Thyroid gland (tissue), 4 donors: ENCODE measurements around the gene SH3RF1. TPM values are rescaled to one million over a fixed set of nuclear protein-coding genes. Genes with fewer than 3 reads are reported as not detected.

ENCODE experiments used
- DNase-seq, 2 donors: peaks; one replicate each; pipeline ENCODE4 v3.0.0-alpha.2; 2019
- H3K27ac ChIP-seq, 3 donors: fragments of 200-600 bp; sonication (generic); 1 replicate in 2 of 3; 2 replicates in 1 of 3; pipeline ENCODE4 v1.5.1; 2016 to 2019; ENCODE audit warnings: mild to moderate bottlenecking in 1 of 3, moderate library complexity in 1 of 3
- H3K27me3 ChIP-seq: fragments of 200-600 bp; sonication (generic); one replicate; pipeline ENCODE4 v1.5.1; 2019
- H3K36me3 ChIP-seq, 2 donors: fragments of 200-600 bp; sonication (generic); one replicate each; pipeline ENCODE4 v1.5.1; 2016 to 2019
- H3K4me1 ChIP-seq, 2 donors: fragments of 200-600 bp; sonication (generic); one replicate each; pipeline ENCODE4 v1.5.1; 2017 to 2019
- H3K4me3 ChIP-seq, 3 donors: fragments of 200-600 bp; sonication (generic); replicated peaks in 1 of 3; 1 replicate in 2 of 3; 2 replicates in 1 of 3; pipeline ENCODE4 v1.5.1; 2016; ENCODE audit warnings: mild to moderate bottlenecking in 1 of 3
- H3K9me3 ChIP-seq: fragments of 200-600 bp; sonication (generic); one replicate; pipeline ENCODE4 v1.5.1; 2017
- POLR2A ChIP-seq, 2 donors: fragments of 450-650 bp; IDR thresholded peaks; one replicate each; pipeline ENCODE4 v1.6.1; 2017; ENCODE audit warnings: antibody characterized with exemption in 2 of 2, mild to moderate bottlenecking in 2 of 2, moderate library complexity in 1 of 2
- WGBS, 2 donors: methylation state at CpG; one replicate each; pipeline ENCODE4 v1.1.5; 2017; 5-methylcytosine and 5-hydroxymethylcytosine counted together
- intact Hi-C: fragments of 100-400 bp; cut with DNase I; formaldehyde crosslinking; loops from one replicate; pipeline ENCODE4 v1.15.1; 2023
- total RNA-seq, 4 donors: library from RNA; depleted of rRNA; stranded (reverse); fragments of >200 nt; gene quantifications; one replicate each; pipeline ENCODE4 v1.2.3, GENCODE V29; 2016
- TF ChIP-seq, protein P1 (sequence below), 6 experiments: fragments of 200-600 bp in 3 of 6; fragments of 450-650 bp in 3 of 6; sonication (generic) in 3 of 6; IDR thresholded peaks; one replicate each; pipeline ENCODE4 v1.5.1; 2016 to 2019; ENCODE audit warnings: antibody characterized with exemption in 6 of 6, mild to moderate bottlenecking in 2 of 6, inconsistent platforms in 1 of 6, moderate library complexity in 1 of 6

Gene SH3RF1
- total RNA-seq, 4 donors from 2014 or later = 29.0 to 41.7 (median 32.5) TPM

GRCh38 chr4:169312690-169313422 lies 42.1 kb upstream of the SH3RF1 start:
- Histone ChIP-seq H3K27ac (no peak overlapping the region), H3K27me3 (no peaks in the 10 kb centered on the region), H3K4me3 (no peak overlapping the region), H3K36me3 (no peaks in the 10 kb centered on the region), H3K4me1 (peaks cover 13 to 19% of the 10 kb centered on the region in 2 donors), H3K9me3 (no peaks in the 10 kb centered on the region)
- intact Hi-C loops = no loop called here
- 93 to 94% methylated on average over 6 of the region's 6 CpGs for WGBS, 2 donors
- no peak for DNase-seq
- TF ChIP-seq, protein P1, sequence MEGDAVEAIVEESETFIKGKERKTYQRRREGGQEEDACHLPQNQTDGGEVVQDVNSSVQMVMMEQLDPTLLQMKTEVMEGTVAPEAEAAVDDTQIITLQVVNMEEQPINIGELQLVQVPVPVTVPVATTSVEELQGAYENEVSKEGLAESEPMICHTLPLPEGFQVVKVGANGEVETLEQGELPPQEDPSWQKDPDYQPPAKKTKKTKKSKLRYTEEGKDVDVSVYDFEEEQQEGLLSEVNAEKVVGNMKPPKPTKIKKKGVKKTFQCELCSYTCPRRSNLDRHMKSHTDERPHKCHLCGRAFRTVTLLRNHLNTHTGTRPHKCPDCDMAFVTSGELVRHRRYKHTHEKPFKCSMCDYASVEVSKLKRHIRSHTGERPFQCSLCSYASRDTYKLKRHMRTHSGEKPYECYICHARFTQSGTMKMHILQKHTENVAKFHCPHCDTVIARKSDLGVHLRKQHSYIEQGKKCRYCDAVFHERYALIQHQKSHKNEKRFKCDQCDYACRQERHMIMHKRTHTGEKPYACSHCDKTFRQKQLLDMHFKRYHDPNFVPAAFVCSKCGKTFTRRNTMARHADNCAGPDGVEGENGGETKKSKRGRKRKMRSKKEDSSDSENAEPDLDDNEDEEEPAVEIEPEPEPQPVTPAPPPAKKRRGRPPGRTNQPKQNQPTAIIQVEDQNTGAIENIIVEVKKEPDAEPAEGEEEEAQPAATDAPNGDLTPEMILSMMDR (IDR thresholded peaks at IDR 0.05) = no peak
- TF ChIP-seq POLR2A (IDR thresholded peaks at IDR 0.05) = no peak

DNA sequence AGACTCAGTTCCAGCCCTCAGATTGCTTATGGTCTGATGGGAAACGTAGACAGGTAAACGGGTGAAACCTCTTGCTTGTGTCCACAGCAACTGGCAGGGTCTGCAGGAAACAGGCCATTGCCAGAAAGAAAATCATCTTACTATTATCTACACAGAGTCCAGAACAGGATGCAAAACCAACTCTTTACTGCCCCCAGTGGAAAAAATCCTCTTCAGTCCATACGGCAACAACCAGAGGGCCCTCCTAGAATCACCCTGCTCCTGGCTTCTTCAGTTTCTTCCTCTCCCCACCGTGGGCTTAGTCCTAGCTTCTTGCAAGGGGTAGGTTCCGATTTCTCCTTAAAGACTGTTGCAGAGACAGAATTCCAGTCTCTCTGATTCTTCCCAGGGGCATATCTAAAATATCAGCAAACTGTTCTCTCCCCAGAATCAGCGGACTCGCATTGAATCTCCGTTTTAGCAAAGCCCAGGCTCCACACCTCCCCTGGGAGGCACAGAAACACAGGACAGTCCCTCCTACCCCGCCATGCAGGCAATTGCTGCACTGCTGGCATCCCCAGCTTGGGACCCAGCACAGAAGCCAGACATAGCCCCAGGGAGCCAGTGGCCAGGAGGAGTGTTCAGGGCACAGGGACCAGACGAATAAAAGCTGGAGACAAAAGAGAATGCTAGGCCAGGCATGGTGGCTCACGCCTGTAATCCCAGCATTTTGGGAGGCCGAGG lies 41.0 kb upstream of the SH3RF1 start:
- Histone ChIP-seq H3K27ac (no peak overlapping the region), H3K4me3 (no peak overlapping the region), H3K27me3 (no peaks in the 10 kb centered on the region), H3K4me1 (peaks cover 13 to 19% of the 10 kb centered on the region in 2 donors), H3K9me3 (no peaks in the 10 kb centered on the region), H3K36me3 (no peaks in the 10 kb centered on the region)
- peak; percentile 29 to 44 for DNase-seq
- WGBS, 2 donors = 66 to 69% methylated on average over 12 of the region's 12 CpGs
- intact Hi-C loops = no loop called here
- no peak for TF ChIP-seq POLR2A (IDR thresholded peaks at IDR 0.05)
- TF ChIP-seq, protein P1 (IDR thresholded peaks at IDR 0.05) = peak; percentile 36 to 68 (median 61)

GRCh38 chr4:169309326-169309967 lies 38.7 kb upstream of the SH3RF1 start:
- no peaks in the 10 kb centered on the region for H3K36me3 ChIP-seq
- H3K27me3 ChIP-seq = no peaks in the 10 kb centered on the region
- DNase-seq = no peak
- intact Hi-C loops = no loop called here
- H3K27ac ChIP-seq = no peak overlapping the region
- no peak for TF ChIP-seq POLR2A (IDR thresholded peaks at IDR 0.05)
- TF ChIP-seq, protein P1 (IDR thresholded peaks at IDR 0.05) = no peak
- H3K9me3 ChIP-seq = no peaks in the 10 kb centered on the region
- H3K4me1 ChIP-seq = peaks cover 0 to 13% of the 10 kb centered on the region in 2 donors
- 93 to 94% methylated on average over 12 of the region's 12 CpGs for WGBS, 2 donors
- H3K4me3 ChIP-seq = no peak overlapping the region

DNA sequence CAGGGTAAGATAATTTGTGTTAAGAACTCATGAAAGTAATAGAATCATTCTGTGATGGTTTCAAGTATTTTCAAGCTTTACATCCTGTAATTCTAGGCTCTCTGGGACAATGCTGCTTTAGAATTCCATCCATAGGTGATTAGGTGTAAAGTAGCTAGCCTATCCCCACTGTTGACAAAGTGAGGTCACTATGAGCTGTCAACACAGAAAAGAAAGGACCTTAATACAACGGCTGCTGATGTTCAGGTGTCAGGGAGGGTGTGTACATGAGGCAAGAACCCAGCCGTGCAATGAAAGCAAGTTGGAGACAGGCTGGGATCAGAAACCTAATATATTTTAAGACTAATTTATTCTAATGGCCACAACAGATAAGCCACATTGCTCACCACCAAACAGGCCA lies 36.8 kb upstream of the SH3RF1 start:
- H3K4me1 ChIP-seq = peaks cover 0 to 10% of the 10 kb centered on the region in 2 donors
- H3K4me3 ChIP-seq = no peak overlapping the region
- TF ChIP-seq, protein P1 (IDR thresholded peaks at IDR 0.05) = no peak
- TF ChIP-seq POLR2A (IDR thresholded peaks at IDR 0.05) = no peak
- no peak for DNase-seq
- no peaks in the 10 kb centered on the region for H3K36me3 ChIP-seq
- 68 to 82% methylated on average over 2 of the region's 2 CpGs for WGBS, 2 donors
- H3K9me3 ChIP-seq = no peaks in the 10 kb centered on the region
- no peaks in the 10 kb centered on the region for H3K27me3 ChIP-seq
- intact Hi-C loops = no loop called here
- H3K27ac ChIP-seq = no peak overlapping the region
